ENCODE data around the gene CENPP.

CENPP gene

DNA sequence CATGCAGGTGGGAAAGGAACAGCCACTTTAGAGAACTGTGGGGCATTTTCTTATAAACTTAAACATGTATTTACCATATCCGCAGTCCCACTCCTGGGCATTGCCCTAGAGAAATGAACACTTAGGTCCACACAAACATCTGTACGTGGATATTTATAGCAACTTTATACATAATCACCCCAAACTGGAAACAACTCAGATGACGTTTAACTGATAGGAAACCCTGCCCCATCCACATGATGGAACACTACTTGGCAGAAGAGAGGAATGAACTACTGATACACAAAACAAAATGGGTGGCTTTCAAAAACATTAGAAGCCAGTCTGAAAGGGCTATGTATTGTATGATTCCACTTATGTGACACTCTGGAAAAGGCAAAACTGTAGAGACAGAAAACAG is 187.6 kb downstream of the CENPP start:
- DNase-seq = no peak

GRCh38 chr9:92514635-92515034 is 188.9 kb downstream of the CENPP start:
- DNase-seq = no peak

DNA sequence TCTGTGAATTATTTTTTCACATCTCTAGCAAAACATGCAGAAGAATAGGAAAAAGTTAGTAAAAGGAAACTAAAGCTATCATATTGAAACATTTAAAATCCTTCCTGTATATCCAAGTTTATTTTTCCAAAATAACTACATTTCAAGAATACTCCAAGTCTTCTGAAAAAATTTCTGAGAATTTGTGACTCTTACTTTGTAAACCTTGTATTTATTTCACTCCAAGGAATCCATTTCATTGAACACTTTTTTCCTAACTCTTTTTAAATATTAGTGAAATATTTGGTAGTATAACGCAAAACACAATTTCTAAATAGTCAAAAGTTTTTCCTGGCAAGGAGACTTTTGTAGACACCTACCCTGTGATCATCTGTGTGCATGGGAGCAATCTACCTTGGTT is 190.8 kb downstream of the CENPP start:
- DNase-seq = no peak

DNA sequence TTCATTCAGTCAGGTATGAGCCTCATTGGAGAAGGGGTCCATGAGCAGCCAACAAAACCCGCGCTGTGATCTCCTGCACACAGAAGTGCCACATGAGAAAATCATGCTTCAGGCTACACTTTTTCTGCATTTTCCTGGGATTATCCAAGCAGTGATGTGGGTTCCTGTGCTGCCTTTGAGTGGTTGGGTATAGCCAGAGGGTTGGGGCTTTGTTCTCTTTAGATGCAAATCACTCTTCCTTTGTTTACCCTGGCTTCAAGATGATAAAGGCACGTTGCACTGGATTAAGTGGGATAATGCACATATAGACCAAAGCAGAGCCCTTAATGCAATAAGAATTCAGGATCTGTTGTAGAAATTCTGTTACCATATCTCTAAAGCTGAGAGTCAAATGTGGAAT is 191.3 kb downstream of the CENPP start:
- no peak for DNase-seq

DNA sequence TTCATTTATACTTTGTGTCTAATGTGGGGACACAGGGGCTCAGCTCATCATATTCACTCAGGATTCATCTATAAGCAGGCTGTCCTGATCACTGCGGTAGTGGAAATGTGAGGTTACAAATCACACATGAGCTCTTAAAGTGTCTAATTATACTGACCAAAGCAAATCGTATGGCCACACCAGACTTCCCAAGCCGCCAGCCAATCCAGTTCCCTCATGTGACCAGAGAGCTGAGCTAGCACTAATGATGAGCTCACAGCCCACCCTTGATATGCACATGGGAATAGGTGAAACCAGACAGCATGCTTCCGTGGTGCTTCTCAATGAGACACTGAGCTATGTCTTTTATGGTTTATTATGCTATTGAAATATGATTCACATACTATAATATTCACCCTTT is 192.4 kb downstream of the CENPP start:
- DNase-seq = no peak

GRCh38 chr9:92520837-92521236 is 195.1 kb downstream of the CENPP start:
- no peak for DNase-seq

DNA sequence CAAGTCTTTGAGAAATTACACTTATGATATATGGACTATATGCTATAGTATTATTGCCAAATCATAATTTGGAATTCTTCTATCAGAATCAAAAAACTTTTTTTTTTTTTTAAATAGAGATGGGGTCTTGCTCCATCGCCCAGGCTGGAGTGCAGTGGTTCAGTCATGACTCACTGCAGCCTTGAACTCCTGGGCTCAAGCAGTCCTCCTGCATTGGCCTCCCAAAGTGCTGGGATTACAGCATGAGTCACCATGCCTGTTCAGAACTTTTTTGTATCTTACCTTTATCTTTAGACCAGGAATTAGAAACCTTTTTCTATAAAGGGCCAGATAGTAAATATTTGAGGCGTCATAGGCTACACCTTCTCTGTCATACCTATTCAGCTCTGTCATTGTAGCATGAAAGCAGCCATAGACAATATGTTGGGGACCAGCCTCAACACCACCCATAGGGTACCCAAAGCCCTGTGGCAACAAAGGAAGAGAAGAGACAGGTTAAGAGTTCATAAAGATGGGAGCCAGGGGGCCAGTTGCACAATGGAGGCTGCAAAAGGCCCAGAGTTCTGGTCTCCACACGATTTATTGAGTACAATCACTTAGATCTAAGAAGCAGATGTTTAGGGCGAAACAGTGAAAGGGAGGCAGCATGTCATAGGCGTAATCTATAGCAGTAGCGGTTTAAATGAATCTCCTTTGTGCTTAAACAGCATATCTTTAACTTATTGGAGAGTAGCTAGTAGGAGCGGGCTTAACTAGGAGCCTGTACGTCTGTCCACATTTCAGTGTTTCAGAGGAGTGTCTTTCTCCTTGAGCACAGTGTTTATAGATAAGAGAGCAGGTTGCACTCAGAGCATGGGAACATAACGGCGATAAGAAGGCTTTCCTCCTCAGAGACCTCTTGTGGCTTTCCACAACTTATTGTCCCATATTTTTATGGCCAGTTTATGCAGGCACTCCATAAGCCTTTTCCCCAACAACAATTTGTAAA is 197.5 kb downstream of the CENPP start:
- no peak for DNase-seq

DNA sequence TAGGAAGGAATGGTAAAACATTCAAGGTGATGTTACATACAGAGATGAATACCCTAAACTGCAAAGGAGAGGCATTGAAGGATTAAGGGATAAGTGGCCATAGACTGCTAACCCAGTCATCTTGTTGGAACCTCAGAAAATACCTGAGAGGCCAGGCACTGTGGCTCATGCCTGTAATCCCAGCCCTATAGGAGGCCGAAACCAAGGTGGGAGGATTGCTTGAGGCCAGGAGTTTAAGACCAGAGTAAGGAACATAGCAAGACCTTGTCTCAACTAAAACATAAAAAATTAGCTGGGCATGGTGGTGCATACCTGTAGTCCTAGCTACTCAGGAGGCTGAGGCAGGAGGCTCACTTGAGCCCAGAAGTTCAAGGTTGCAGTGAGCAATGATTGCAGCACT is 199.1 kb downstream of the CENPP start:
- no peak for DNase-seq

DNA sequence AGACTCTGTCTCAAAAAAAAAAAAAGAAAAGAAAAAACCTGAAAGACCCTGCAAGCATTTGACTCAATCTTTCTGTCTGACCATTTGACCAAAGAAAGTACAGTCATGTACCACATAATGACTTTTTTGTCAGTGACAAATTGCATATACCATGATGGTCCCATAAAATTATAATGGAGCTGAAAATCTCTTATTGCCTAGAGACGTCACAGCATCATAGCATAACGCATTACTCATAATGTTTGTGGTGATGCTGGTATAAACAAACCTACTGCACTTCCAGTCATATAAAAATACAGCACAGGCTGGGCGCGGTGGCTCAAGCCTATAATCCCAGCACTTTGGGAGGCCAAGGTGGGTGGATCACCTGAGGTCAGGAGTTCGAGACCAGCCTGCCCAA is 199.6 kb downstream of the CENPP start:
- DNase-seq = no peak

DNA sequence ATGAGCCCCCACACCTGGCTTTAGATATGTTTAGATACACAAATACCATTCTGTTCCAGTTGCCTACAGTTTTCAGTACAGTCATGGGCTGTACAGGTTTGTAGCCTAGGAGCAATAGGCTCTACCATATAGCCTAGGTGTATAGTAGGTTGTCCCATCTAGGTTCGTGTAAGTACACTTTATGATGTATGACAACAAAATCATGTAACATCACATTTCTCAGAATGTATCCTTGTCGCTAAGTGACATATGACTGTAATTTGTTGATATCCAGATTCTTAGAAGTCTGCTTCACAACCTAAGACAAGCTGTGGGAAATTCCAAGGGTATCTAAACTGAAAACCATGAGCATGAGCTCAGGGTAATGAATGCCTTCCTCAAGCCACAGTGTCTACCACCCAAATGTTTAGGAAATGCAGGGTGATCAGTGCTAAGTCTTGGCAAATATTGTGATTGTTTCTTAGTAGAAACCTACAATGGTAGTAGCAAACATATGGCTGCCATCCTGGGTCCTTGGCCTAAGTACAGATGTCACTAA is 201.6 kb downstream of the CENPP start:
- no peak for DNase-seq

- no peak for DNase-seq
Observed at GRCh38 chr9:92527832-92528521, 202.2 kb downstream of the CENPP start.

GRCh38 chr9:92528522-92528849 is 202.7 kb downstream of the CENPP start:
- DNase-seq = no peak

GRCh38 chr9:92529124-92529523 is 203.4 kb downstream of the CENPP start:
- no peak for DNase-seq

DNA sequence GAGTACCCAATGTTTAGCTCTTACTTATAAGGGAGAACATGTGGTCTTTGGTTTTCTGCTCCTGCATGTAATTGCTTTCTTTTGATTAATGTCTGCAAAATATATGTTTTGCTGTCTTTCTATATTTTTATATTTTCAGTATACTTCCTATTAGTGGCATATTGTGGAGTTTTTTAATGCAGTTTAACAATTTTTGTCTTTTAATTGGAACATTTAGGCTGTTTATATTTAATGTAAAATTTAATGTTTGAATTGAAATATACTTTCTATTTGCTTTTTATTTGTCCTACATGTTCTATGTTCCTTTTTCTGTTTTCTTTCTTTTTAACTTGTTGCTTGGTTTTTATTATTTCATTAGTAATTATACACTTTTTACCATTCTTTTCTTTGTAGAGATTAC is 205.1 kb downstream of the CENPP start:
- no peak for DNase-seq

GRCh38 chr9:92534204-92534603 is 208.5 kb downstream of the CENPP start:
- no peak for DNase-seq

GRCh38 chr9:92534674-92535073 is 208.9 kb downstream of the CENPP start:
- DNase-seq = no peak

GRCh38 chr9:92535940-92536850 is 210.4 kb downstream of the CENPP start, which contains the start of gene ECM2:
Gene ECM2, minus strand, starts transcription at chr9:92535990. Its CDS starts 13,124 bp downstream, at chr9:92522866.
- no peak for DNase-seq

DNA sequence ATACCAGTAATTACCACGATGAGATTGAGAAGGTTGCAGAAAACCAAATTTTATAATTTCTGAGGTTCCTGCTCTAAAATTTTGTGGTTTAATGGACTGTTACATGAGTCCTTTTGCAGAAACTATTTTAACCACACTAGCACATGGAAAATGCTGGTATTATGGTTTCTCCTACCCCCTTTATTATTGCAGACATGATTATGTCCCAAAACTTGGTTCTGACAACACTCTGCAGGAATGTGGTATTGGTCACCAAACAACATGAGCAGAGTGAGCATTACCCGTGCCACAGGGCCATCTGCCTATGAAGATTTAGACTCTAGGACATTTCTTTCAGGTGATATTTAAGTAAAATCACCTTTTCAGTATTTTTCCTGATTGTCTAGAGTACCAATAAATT is 212.8 kb downstream of the CENPP start:
- no peak for DNase-seq

DNA sequence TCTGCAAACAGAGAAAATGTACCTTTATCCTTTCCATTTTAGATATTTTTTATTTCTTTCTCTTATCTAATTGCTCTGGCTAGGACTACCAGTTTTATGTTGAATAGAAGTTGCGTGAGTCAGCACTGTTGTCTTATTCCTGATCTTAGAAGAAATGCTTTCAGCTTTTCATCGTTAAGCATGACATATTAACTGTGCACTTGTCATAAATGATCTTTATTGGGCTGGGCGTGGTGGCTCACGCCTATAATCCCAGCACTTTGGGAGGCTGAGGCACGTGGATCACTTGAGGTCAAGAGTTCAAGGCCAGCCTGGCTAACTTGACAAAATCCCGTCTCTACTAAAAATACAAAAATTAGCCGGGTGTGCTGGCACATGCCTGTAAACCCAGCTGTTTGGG is 218.2 kb downstream of the CENPP start:
- no peak for DNase-seq

GRCh38 chr9:92545002-92545510 is 219.3 kb downstream of the CENPP start:
- no peak for DNase-seq

GRCh38 chr9:92547356-92547755 is 221.6 kb downstream of the CENPP start:
- no peak for DNase-seq

- no peak for DNase-seq
Observed at GRCh38 chr9:92550765-92551164, 225.0 kb downstream of the CENPP start.

Measured in NCI-H1417 treated with DMSO at 0.1 percent for 48 hours (cell line).